MCF 10A (cell line): ENCODE data around the gene WASF3. TPM values are rescaled to one million over a fixed set of nuclear protein-coding genes. Genes with fewer than 3 reads are reported as not detected.

Source experiments
- BruUV-seq: library from RNA; stranded (reverse); fragments of 400-500 nt; replicated peaks from 2 replicates; lab custom pipeline; 2021; lab: Mats Ljungman, UMichigan
- CTCF ChIA-PET: fragments of 300-600 bp; sonication (Branson Sonifier 250); formaldehyde crosslinking; extraction: SDS; loops from one replicate; lab custom pipeline; 2021; ENCODE audit warnings: antibody characterized with exemption, inconsistent platforms; lab: Yijun Ruan, JAX
- POLR2A ChIA-PET: fragments of 300-600, 350-650 bp; sonication (Branson Sonifier 250); formaldehyde crosslinking; extraction: SDS; loops from one replicate; lab custom pipeline; 2020; ENCODE audit warnings: antibody characterized with exemption, inconsistent platforms; lab: Yijun Ruan, JAX
- DNase-seq: peaks from one replicate; pipeline ENCODE4 v3.0.0-alpha.2; 2018; ENCODE audit not compliant: unreplicated experiment
- H3K27ac Mint-ChIP-seq: one replicate; pipeline ENCODE4 v1.8.0; 2022; ENCODE audit warnings: mild to moderate bottlenecking, low read depth, mixed read lengths; ENCODE audit not compliant: unreplicated experiment
- H3K27me3 Mint-ChIP-seq: one replicate; pipeline ENCODE4 v1.8.0; 2022; ENCODE audit warnings: mixed read lengths; ENCODE audit not compliant: insufficient read depth, unreplicated experiment
- H3K36me3 Mint-ChIP-seq: one replicate; pipeline ENCODE4 v1.8.0; 2022; ENCODE audit warnings: mild to moderate bottlenecking, moderate library complexity, mixed read lengths; ENCODE audit not compliant: insufficient read depth, unreplicated experiment
- H3K4me1 Mint-ChIP-seq: one replicate; pipeline ENCODE4 v1.8.0; 2022; ENCODE audit warnings: mixed read lengths; ENCODE audit not compliant: insufficient read depth, unreplicated experiment
- H3K4me3 Mint-ChIP-seq: one replicate; pipeline ENCODE4 v1.8.0; 2022; ENCODE audit warnings: mild to moderate bottlenecking, moderate library complexity, mixed read lengths; ENCODE audit not compliant: unreplicated experiment
- H3K9me3 Mint-ChIP-seq: one replicate; pipeline ENCODE4 v1.8.0; 2022; ENCODE audit warnings: mixed read lengths; ENCODE audit not compliant: unreplicated experiment
- CTCF ChIP-seq: fragments of 200-600 bp; IDR thresholded peaks from one replicate; pipeline ENCODE4 v1.8.0; 2022; ENCODE audit warnings: antibody characterized with exemption, mild to moderate bottlenecking; ENCODE audit not compliant: unreplicated experiment
- intact Hi-C: fragments of 100-400 bp; cut with micrococcal nuclease; formaldehyde crosslinking; loops from 2 replicates; pipeline ENCODE4 v1.14.1; 2022
- total RNA-seq: library from RNA; stranded (reverse); gene quantifications from 2 replicates; pipeline ENCODE4 v1.2.3, GENCODE V29; 2022

WASF3 gene
- total RNA-seq, 1 experiment from 2014 or later: 24.0 TPM

DNA sequence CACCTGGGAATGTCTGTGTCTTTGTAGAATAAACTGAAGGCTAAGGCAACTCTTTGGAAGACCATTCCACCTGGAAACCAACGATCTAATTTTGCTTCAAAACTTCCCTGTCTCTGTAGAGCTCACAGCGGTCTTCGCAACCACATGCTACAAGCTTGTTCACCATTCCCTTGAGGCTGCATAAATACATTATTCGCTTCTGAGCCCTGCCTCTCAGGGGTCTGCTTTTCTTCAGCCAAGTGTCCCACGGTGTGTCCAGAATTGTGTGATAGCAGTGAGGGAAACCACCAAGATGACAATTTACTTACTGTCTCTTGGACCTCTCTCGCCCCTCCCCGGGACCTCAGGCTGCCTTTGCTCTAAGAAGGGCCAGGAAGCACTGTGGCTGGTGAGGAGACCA, 152.0 kb downstream of the WASF3 start:
- Mint-ChIP-seq H3K4me1 (no peaks in the 10 kb centered on the region), H3K27me3 (peaks cover 29% of the 10 kb centered on the region), H3K27ac (no peak overlapping the region), H3K4me3 (no peak overlapping the region), H3K36me3 (no peaks in the 10 kb centered on the region), H3K9me3 (peaks cover 8% of the 10 kb centered on the region)
- no TSS peak for BruUV-seq
- intact Hi-C loops: no loop called here
- CTCF ChIA-PET: interaction anchor here (0.6 to 2.7 kb wide), 4 partner anchors 9 to 221 kb away, joined by 4 to 12 read pairs (median 12); no protein-coding TSS in a partner anchor
- TF ChIP-seq CTCF: no peak
- DNase-seq: no peak
- POLR2A ChIA-PET: no interaction called here

DNA sequence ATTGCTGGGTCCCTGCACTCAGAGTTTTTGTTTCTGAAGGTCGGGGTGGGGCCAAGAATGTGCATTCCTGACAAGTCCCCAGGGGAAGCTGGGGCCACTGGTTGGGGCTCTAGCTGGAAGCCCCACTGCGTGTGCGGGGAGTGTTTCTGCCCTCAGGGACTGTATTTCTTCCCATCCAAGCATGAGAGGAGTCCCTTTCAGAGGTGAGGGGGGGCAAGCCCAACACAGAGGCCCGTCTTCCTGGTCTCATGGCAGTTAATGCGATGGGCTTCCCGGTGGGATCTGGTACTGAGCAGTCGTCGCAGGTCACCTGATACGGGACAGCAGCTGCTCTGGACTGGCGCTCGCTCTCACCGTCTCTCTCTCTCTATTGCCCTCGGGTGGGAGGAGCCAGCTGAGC, 152.7 kb downstream of the WASF3 start:
- no peak overlapping the region for H3K4me3 Mint-ChIP-seq
- no peaks in the 10 kb centered on the region for H3K36me3 Mint-ChIP-seq
- BruUV-seq: no TSS peak
- no peak for TF ChIP-seq CTCF
- intact Hi-C loops: no loop called here
- peaks cover 23% of the 10 kb centered on the region for H3K27me3 Mint-ChIP-seq
- DNase-seq: no peak
- no peak overlapping the region for H3K27ac Mint-ChIP-seq
- peaks cover 8% of the 10 kb centered on the region for H3K9me3 Mint-ChIP-seq
- no peaks in the 10 kb centered on the region for H3K4me1 Mint-ChIP-seq
- CTCF ChIA-PET: interaction anchor here (2.0 to 2.1 kb wide), 2 partner anchors 163 to 220 kb away, joined by 8 to 11 read pairs; no protein-coding TSS in a partner anchor
- POLR2A ChIA-PET: no interaction called here

DNA sequence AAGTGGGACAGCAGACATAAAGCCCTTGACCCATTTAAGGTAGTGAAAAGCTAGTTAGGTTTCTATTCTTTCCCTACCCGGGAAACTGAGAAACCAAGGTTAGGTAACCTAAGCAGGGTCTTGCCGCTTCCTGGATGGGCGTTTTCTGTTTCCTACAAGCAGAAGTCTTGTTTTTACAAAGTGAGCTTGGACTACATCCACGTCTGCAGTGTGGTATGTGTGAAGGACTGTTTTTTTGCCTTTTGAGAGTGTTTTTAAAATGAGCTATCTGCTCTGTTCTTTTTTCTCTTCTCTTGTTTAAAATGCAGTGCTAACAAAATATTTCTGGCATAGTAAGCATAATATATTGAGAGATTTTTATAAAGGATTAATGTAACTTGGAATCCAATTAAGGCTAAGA, 153.7 kb downstream of the WASF3 start:
- no peak for TF ChIP-seq CTCF
- ChIA-PET CTCF (interaction anchor here (0.8 to 2.1 kb wide), 11 partner anchors 9 to 235 kb away, joined by 3 to 8 read pairs (median 4); no protein-coding TSS in a partner anchor), POLR2A (interaction anchor here (0.7 kb wide), 1 partner anchor 230 kb away, joined by 3 read pairs; no protein-coding TSS in a partner anchor)
- Mint-ChIP-seq H3K27ac (no peak overlapping the region), H3K4me1 (no peaks in the 10 kb centered on the region), H3K9me3 (peaks cover 8% of the 10 kb centered on the region), H3K27me3 (peaks cover 12% of the 10 kb centered on the region), H3K4me3 (no peak overlapping the region), H3K36me3 (no peaks in the 10 kb centered on the region)
- no TSS peak for BruUV-seq
- intact Hi-C loops: no loop called here
- no peak for DNase-seq

DNA sequence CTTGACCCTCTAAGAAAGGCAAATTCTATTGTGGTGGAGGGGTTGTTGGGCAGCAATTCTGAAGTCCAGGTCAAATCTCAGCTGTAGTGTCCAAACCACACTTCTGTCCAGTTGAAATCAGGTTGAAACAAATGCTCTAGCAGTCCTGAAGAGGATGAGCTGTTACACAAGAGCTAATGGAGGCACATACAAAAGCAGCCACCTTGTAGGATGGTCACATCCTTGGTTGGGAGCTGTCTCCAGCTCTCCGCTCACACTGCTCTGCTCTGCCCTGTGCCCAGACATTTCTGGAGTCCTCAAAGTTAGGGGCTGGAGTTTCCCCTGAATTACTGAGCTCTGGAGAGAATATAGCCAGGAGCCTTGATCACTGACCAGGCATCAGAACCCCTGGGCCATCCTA, 155.9 kb downstream of the WASF3 start:
- ChIA-PET CTCF (interaction anchor here (0.7 to 1.8 kb wide), 6 partner anchors 136 to 528 kb away, joined by 3 to 9 read pairs (median 4); no protein-coding TSS in a partner anchor), POLR2A (no interaction called here)
- Mint-ChIP-seq H3K4me3 (no peak overlapping the region), H3K4me1 (no peaks in the 10 kb centered on the region), H3K27me3 (peaks cover 20% of the 10 kb centered on the region), H3K27ac (no peak overlapping the region), H3K36me3 (no peaks in the 10 kb centered on the region), H3K9me3 (peaks cover 8% of the 10 kb centered on the region)
- no peak for DNase-seq
- no TSS peak for BruUV-seq
- no peak for TF ChIP-seq CTCF
- intact Hi-C loops: no loop called here
